Measurements from ENCODE around the gene EFNB3.

The EFNB3 gene

DNA sequence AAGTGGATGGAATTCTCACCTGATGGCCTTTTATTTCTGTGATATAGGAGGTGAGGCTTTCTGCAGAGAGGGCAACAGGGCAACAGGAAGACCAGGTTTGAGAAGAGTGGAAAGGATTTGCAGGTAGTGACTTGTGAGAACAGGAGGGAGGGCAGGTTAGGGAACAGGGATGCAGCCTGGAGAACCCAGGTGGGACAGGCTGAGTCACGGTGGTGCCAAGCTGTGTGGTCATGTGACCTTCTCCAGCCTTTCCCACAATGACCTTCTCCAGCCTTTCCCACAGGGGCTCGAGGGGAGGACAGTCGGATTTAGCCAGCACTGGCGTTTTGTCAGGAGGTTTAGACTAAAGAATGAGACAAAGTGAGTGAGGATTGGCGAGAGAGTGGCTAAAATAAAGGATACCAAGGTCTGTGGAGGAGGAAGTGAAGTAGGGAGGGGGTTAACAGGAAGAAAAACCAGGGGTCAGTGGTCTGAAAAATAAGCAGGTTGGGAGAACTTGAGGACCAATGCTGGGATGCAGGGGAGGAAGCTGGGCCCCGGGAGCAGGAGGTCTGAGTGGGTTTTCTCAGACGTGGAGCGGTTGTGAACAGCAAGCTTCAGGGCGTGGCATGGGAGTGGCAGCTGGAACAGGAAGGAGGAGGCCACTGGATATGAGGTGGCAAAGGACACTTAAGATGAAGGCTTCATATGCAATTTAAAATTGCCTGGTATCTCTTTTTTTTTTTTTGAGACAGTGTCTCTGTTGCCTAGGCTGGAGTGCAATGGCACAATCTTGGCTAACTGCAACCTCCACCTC lies 50.3 kb downstream of the EFNB3 start:
- TF ChIP-seq TCF4 (CRISPR knock-in tag; IDR thresholded peaks at IDR 0.05; ENCODE audit: borderline replicate concordance) (no peak), SNAI2 (CRISPR knock-in tag; IDR thresholded peaks at IDR 0.05) (no peak)
- no peak for ATAC-seq

DNA sequence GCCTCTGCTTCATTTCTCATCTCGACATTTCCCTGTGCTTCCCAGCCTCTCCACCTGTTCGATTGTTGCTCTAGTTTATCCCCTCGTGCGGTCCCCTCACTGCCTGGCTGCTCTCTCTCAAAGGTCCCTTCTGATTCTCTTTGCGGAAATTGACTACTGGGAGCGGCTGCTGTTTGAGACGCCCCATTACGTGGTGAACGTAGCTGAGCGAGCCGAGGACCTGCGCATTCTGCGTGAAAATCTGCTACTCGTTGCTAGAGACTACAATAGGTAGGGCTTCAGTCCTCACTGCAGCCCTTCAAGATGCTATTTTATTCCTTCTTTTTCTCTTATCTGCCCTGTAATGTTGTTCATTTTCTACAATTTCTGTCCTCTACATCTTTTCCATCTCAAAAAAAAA lies 52.0 kb downstream of the EFNB3 start:
- TF ChIP-seq ESRRG (CRISPR knock-in tag; IDR thresholded peaks at IDR 0.05) (no peak), ZNF70 (CRISPR knock-in tag; IDR thresholded peaks at IDR 0.05) (no peak), GLIS3 (CRISPR knock-in tag; IDR thresholded peaks at IDR 0.05) (no peak), TCF4 (CRISPR knock-in tag; IDR thresholded peaks at IDR 0.05; ENCODE audit: borderline replicate concordance) (no peak), ZNF565 (CRISPR knock-in tag; conservative IDR thresholded peaks at IDR 0.05; ENCODE audit: low read depth) (no peak)
- TF ChIP-seq, protein P1, sequence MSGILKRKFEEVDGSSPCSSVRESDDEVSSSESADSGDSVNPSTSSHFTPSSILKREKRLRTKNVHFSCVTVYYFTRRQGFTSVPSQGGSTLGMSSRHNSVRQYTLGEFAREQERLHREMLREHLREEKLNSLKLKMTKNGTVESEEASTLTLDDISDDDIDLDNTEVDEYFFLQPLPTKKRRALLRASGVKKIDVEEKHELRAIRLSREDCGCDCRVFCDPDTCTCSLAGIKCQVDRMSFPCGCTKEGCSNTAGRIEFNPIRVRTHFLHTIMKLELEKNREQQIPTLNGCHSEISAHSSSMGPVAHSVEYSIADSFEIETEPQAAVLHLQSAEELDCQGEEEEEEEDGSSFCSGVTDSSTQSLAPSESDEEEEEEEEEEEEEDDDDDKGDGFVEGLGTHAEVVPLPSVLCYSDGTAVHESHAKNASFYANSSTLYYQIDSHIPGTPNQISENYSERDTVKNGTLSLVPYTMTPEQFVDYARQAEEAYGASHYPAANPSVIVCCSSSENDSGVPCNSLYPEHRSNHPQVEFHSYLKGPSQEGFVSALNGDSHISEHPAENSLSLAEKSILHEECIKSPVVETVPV (CRISPR knock-in tag; IDR thresholded peaks at IDR 0.05) = no peak
- TF ChIP-seq, protein P2, sequence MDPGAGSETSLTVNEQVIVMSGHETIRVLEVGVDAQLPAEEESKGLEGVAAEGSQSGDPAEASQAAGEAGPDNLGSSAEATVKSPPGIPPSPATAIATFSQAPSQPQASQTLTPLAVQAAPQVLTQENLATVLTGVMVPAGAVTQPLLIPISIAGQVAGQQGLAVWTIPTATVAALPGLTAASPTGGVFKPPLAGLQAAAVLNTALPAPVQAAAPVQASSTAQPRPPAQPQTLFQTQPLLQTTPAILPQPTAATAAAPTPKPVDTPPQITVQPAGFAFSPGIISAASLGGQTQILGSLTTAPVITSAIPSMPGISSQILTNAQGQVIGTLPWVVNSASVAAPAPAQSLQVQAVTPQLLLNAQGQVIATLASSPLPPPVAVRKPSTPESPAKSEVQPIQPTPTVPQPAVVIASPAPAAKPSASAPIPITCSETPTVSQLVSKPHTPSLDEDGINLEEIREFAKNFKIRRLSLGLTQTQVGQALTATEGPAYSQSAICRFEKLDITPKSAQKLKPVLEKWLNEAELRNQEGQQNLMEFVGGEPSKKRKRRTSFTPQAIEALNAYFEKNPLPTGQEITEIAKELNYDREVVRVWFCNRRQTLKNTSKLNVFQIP (CRISPR knock-in tag; IDR thresholded peaks at IDR 0.05; ENCODE audit: borderline replicate concordance, low read depth) = no peak
- no peak for ATAC-seq
